ENCODE measurements around the gene CDH15. TPM values are rescaled to one million over a fixed set of nuclear protein-coding genes. Genes with fewer than 3 reads are reported as not detected.

CDH15 gene
- total and polyA plus RNA-seq, 2 of the 13 experiments (the other 11 are each of a cell fraction or from before 2014, with no cell fraction given): 0.74 to 2.2 TPM

DNA sequence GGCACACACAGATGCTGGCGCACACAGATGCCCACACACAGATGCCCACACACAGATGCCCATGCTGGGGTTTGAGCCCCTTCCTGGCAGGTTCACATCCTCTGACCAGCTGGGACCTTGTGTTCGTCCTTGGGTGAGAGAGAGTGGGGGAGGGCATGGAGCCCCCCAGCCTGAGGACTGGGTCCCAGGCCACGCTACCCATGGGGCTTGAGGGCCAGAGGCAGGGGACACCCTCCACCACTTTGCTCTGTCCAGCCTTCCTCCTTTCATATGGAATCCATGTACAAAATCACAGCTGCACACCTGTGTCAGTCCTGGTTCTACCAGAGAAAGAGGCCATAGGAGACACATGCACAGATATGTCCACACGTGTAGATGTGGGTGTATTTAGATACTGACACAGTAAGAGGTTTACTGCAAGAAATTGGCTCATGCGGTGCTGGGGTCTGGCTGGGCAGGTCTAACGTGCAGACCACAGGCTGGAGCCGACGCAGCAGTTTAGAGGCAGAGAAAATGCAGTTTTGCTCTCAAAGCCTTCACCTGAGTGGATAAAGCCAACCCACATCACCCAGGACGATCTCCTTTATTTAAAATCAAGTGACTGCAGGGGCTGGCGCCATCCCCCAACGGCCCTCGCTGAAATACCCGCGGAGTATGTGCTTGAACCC lies 17.9 kb downstream of the CDH15 start:
- in situ Hi-C loops (cut with HindIII; ENCODE audit: extremely low pct_ligation_motif_present, low pct_unique_long_range_greater_than_20kb) (no loop called here), intact Hi-C loops (cut with micrococcal nuclease; ENCODE audit: unreplicated experiment) (no loop called here)
- Histone ChIP-seq H3K36me3 (replicated peaks in 1 of 2; ENCODE audit: control insufficient read depth in 1 of 2, insufficient read depth in 2 of 2, low read length in 2 of 2) (no peaks in the 10 kb centered on the region), H2AFZ (ENCODE audit: low read length) (no peak overlapping the region), H3K27ac (ENCODE audit: extremely low read length, insufficient read depth, low read length) (peak overlapping the region; percentile 99), H3K9me3 (ENCODE audit: low read length) (no peaks in the 10 kb centered on the region), H3K27me3 (ENCODE audit: control insufficient read depth in 1 of 2, insufficient read depth in 2 of 2, low read length in 2 of 2) (peaks cover 0 to 11% of the 10 kb centered on the region in 2 experiments; a peak in 3 of 5 replicates), H4K20me1 (ENCODE audit: insufficient read depth, low read length) (peaks cover 44% of the 10 kb centered on the region), H3K4me3 (replicated peaks in 1 of 3; ENCODE audit: insufficient read depth in 1 of 3, low read depth in 2 of 3, low read length in 3 of 3) (peak overlapping the region in 1 of 3 experiments; percentile 86; a peak in 2 of 6 replicates), H3K4me2 (ENCODE audit: low read depth, low read length) (peak overlapping the region; percentile 94), H3K4me1 (ENCODE audit: insufficient read depth, low read length) (peaks cover 37% of the 10 kb centered on the region), H3K79me2 (ENCODE audit: insufficient read depth, low read length) (peaks cover 6% of the 10 kb centered on the region), H3K9ac (ENCODE audit: insufficient read depth, low read depth, low read length) (peak overlapping the region; percentile 82)
- ATAC-seq (no peak), FAIRE-seq (peak; percentile 32), DNase-seq (ENCODE audit: low spot score) (no peak)
- no TSS peak for BruUV-seq (replicated peaks)
- WGBS (ENCODE audit: low lambda C conversion rate): 17% methylated on average over 11 of the region's 14 CpGs
- POLR2A ChIA-PET: no interaction called here
- CTCF ChIA-PET (ENCODE audit: low intra/inter-chr PET ratio, low total read pairs): no interaction called here
- no peak for TF ChIP-seq SIX1 (CRISPR knock-in tag; IDR thresholded peaks at IDR 0.05; ENCODE audit: borderline replicate concordance)
- 0 out of 2 replicates have a peak, but pooled peaks have one; percentile 64 for TF ChIP-seq ZNF567 (CRISPR knock-in tag; IDR thresholded peaks at IDR 0.05; ENCODE audit: borderline replicate concordance)
- TF ChIP-seq RBM22 (optimal IDR thresholded peaks at IDR 0.05; ENCODE audit: low read length): peak; percentile 63
- 0 out of 2 replicates have a peak, but pooled peaks have one; percentile 6 for TF ChIP-seq ZFP91 (CRISPR knock-in tag; IDR thresholded peaks at IDR 0.05; ENCODE audit: borderline replicate concordance)
- 0 out of 2 replicates have a peak, but pooled peaks have one; percentile 39 for TF ChIP-seq ZNF724P (CRISPR knock-in tag; IDR thresholded peaks at IDR 0.05; ENCODE audit: borderline replicate concordance)
- no peak for TF ChIP-seq JUND (CRISPR knock-in tag; IDR thresholded peaks at IDR 0.05)
- no peak for TF ChIP-seq ZNF616 (CRISPR knock-in tag; IDR thresholded peaks at IDR 0.05; ENCODE audit: low read depth)
- peak; percentile 24; the same call in 1 of the 2 replicates for TF ChIP-seq HNRNPL (IDR thresholded peaks at IDR 0.05; ENCODE audit: low read depth, low read length)
- TF ChIP-seq, protein P1, sequence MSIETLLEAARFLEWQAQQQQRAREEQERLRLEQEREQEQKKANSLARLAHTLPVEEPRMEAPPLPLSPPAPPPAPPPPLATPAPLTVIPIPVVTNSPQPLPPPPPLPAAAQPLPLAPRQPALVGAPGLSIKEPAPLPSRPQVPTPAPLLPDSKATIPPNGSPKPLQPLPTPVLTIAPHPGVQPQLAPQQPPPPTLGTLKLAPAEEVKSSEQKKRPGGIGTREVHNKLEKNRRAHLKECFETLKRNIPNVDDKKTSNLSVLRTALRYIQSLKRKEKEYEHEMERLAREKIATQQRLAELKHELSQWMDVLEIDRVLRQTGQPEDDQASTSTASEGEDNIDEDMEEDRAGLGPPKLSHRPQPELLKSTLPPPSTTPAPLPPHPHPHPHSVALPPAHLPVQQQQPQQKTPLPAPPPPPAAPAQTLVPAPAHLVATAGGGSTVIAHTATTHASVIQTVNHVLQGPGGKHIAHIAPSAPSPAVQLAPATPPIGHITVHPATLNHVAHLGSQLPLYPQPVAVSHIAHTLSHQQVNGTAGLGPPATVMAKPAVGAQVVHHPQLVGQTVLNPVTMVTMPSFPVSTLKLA (IDR thresholded peaks at IDR 0.05): peak; percentile 86
- TF ChIP-seq ZNF24 (IDR thresholded peaks at IDR 0.05): no peak
- no peak for TF ChIP-seq ZNF281 (CRISPR knock-in tag; IDR thresholded peaks at IDR 0.05; ENCODE audit: borderline replicate concordance)
- TF ChIP-seq, protein P2, sequence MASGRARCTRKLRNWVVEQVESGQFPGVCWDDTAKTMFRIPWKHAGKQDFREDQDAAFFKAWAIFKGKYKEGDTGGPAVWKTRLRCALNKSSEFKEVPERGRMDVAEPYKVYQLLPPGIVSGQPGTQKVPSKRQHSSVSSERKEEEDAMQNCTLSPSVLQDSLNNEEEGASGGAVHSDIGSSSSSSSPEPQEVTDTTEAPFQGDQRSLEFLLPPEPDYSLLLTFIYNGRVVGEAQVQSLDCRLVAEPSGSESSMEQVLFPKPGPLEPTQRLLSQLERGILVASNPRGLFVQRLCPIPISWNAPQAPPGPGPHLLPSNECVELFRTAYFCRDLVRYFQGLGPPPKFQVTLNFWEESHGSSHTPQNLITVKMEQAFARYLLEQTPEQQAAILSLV (CRISPR knock-in tag; IDR thresholded peaks at IDR 0.05; ENCODE audit: borderline replicate concordance): 0 out of 2 replicates have a peak, but pooled peaks have one; percentile 35
- TF ChIP-seq, protein P3, sequence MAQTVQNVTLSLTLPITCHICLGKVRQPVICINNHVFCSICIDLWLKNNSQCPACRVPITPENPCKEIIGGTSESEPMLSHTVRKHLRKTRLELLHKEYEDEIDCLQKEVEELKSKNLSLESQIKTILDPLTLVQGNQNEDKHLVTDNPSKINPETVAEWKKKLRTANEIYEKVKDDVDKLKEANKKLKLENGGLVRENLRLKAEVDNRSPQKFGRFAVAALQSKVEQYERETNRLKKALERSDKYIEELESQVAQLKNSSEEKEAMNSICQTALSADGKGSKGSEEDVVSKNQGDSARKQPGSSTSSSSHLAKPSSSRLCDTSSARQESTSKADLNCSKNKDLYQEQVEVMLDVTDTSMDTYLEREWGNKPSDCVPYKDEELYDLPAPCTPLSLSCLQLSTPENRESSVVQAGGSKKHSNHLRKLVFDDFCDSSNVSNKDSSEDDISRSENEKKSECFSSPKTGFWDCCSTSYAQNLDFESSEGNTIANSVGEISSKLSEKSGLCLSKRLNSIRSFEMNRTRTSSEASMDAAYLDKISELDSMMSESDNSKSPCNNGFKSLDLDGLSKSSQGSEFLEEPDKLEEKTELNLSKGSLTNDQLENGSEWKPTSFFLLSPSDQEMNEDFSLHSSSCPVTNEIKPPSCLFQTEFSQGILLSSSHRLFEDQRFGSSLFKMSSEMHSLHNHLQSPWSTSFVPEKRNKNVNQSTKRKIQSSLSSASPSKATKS (CRISPR knock-in tag; IDR thresholded peaks at IDR 0.05): no peak
- no peak for TF ChIP-seq KAT2B (IDR thresholded peaks at IDR 0.05; ENCODE audit: borderline replicate concordance, low read depth, low read length)
